NB4 (cell line): ENCODE results near the gene RXRG.

Source experiments
- CTCF ChIP-seq: IDR thresholded peaks from one replicate; pipeline ENCODE4 v1.5.1; 2012; ENCODE audit warnings: low read depth, low read length
- POLR2A ChIP-seq: IDR thresholded peaks from 2 replicates; pipeline ENCODE4 v1.6.1; 2011; ENCODE audit warnings: mild to moderate bottlenecking; ENCODE audit not compliant: insufficient read length; ENCODE audit errors: extremely low read depth

GRCh38 chr1:165485716-165486115 is 40.8 kb upstream of the RXRG start:
- TF ChIP-seq CTCF = no peak
- TF ChIP-seq POLR2A = no peak
